PFSK-1 (cell line): ENCODE data around the gene ZNF566.

Experiments used
- FOXP2 ChIP-seq: optimal IDR thresholded peaks from 2 replicates; pipeline ENCODE3; 2011; ENCODE audit warnings: borderline replicate concordance, control low read depth, inconsistent platforms; ENCODE audit not compliant: insufficient read depth; ENCODE audit errors: extremely low read length, extremely low read depth
- POLR2AphosphoS5 ChIP-seq: IDR thresholded peaks from 2 replicates; pipeline ENCODE4 v1.6.1; 2012; ENCODE audit warnings: low read depth, mild to moderate bottlenecking, control low read depth, low read length, moderate library complexity
- SIN3A ChIP-seq: IDR thresholded peaks from 2 replicates; pipeline ENCODE4 v1.6.1; 2012; ENCODE audit warnings: mild to moderate bottlenecking, low read length, moderate library complexity, borderline replicate concordance; ENCODE audit not compliant: insufficient read depth
- TAF1 ChIP-seq: IDR thresholded peaks from 2 replicates; pipeline ENCODE4 v1.6.1; 2012; ENCODE audit warnings: low read length, control low read depth, borderline replicate concordance; ENCODE audit not compliant: insufficient read depth

- TF ChIP-seq POLR2AphosphoS5 (no peak), SIN3A (no peak), TAF1 (no peak), FOXP2 (no peak)
Observed at GRCh38 chr19:36528921-36529518, 39.7 kb upstream of the ZNF566 start.
